ENCODE measurements around the gene PIP5K1C.

DNA sequence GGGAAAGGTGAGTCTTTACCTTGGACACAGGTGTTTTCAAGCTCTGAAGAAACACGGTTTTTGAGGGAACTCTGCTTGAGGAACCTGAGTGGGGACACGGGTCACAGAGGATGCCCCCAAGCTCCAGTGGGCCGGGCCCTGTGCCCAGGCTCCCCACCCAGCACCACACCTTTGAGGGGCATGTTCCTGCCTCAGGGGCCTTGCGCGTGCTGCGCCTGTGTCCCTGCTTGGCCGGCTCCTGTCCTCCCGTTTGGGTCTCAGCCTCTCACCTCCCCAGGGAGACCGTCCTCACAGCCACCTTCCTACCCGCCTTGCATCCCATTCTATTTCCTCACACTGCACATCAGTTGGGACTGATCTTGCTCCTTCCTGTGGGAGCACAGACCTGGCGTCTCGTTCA is 21.1 kb downstream of the PIP5K1C start:
- TF ChIP-seq POLR2AphosphoS5 (IDR thresholded peaks at IDR 0.05; ENCODE audit: borderline replicate concordance, low read depth, low read length) (no peak), EZH2 (IDR thresholded peaks at IDR 0.05) (no peak)
